HG02981 (cell line): ENCODE measurements around the gene HSPA2.

ENCODE experiments used
- ATAC-seq: cut with Tn5 transposase; IDR thresholded peaks from one replicate; pipeline ENCODE4 v1.9.1; 2021; ENCODE audit warnings: mild to moderate bottlenecking, moderate library complexity; ENCODE audit not compliant: unreplicated experiment

Gene HSPA2

GRCh38 chr14:64540208-64541202 is at the start of gene HSPA2:
Gene HSPA2, plus strand, starts transcription at chr14:64540741. Its CDS starts 109 bp downstream, at chr14:64540850.
- ATAC-seq: peak; percentile 95

DNA sequence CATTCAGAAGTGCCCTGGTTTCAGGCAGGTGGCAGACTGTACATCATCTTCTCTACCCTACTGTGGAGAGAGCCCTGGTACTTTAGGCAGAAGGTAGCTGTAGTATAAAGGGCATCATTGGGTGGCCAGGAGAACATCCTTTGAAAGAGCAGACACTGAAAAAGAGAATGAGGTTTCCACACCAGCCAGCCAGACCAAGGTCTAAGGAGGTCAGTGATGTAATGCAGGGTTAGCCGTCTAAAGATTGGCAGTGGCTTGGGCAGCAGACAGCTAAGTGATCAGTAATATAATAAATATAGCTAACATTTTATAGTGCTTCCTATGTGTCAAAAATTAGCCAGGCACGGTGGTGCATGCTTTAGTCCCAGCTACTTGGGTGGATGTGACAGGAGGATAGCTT is 48.9 kb upstream of the HSPA2 start:
- no peak for ATAC-seq

- ATAC-seq: no peak
Observed at GRCh38 chr14:64493455-64493854, 47.1 kb upstream of the HSPA2 start.

DNA sequence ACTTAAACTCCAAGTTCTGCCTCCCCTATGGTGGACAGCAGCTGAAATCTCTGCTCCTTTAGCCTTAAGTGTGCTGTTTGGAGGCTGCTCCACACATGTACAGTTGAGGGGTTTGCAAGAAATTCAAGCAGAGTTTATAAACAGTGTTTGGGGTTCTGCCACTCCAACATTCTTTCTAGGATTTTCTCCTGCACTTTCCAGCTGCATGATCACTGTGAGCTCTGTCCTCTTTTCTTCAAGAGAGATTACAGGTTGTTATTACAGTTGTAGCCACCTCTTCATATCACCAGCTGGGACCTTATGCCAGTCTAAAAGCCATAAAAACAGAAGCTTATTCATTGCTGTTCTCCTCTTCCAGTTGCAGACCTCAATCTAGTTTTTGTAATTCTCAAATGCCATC is 45.3 kb upstream of the HSPA2 start:
- ATAC-seq: no peak

DNA sequence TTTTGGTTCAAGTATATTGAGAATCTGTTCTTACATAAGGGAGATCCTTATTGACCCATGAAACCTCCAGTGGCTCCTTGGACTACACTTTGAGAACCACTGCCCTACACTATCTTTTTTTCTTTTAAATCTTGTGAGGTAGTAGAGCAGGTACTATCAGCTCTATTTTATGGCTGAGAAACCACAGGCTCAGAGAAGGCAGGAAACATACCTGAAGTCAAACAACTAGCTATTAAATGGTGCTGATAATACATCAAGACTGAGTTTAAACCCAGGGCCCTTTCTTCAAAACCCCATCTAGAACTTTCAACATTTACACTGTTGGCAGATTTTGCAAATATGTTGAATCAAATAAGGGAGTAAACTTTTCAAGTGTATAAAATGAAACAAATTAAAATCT is 43.8 kb upstream of the HSPA2 start:
- ATAC-seq: no peak

DNA sequence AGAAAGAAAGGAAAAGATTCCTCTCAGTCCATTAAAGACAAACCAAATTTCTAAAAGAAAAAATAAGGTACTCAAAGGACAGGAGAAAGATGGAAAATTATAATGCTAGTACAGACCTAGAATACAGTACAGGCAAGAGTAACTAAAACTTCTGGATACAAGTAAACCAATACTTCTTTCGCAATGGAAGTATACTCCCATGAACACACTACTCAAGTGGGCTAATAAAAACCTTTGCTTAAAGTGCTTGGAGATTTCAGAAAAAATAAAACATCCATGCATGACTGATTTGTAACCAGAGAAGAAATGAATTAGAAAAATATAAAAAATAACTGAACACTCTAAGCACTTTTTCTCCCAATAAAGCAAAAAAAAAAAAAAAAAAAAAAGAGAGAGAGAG is 40.5 kb upstream of the HSPA2 start:
- no peak for ATAC-seq

GRCh38 chr14:64501411-64502171 is 39.0 kb upstream of the HSPA2 start:
- no peak for ATAC-seq

GRCh38 chr14:64502456-64502855 is 38.1 kb upstream of the HSPA2 start:
- no peak for ATAC-seq

GRCh38 chr14:64502887-64503433 is 37.6 kb upstream of the HSPA2 start:
- ATAC-seq: no peak

DNA sequence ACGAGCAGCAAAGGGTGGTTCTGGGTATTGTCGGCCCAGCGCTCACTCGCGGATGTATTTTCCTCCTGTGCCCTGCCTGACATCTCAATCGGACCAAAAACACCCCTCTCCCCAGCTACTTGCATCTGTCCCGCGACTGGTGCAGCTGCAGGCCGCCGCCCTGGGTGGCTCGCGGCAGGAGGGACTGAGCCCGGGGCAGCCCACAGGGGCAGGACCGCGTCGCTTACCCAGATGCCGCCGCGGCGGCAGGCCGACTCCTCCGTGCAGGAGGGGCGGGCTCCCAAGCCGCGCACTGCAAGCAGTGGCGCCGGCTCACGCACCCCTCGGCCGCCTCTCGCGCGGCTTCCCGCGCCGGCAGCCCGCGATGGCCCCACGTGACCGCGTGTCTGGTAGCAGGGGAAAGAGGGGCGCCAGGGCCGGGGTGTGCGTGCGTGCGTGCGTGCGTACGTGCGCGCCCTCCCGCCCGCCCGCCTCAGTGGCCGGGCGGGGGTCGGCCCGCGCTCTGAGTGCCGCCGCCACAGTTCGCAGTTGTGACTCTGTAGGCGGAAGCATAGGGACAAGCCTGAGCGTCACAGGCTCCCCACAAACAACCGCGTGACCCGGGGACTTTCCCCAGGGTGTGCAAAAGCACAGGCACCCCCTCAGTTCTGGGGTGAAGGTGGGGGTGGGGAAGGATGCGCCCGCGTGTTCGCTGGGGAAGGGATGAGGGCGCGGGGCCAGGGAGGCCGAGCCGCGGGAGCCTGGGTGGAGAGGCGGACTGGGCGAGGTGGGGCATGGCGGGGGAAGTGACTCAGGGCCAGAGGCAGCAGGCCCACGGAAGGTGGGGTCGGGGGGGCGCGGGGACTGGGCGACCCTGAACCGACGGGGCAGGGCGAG is 36.9 kb upstream of the HSPA2 start, which contains the start of gene ZBTB25:
ZBTB25 (minus strand) TSS at position 405 of the 876 bp plus-strand sequence. CDS start 13,305 bp downstream, outside the sequence.
- peak; percentile 53 for ATAC-seq

DNA sequence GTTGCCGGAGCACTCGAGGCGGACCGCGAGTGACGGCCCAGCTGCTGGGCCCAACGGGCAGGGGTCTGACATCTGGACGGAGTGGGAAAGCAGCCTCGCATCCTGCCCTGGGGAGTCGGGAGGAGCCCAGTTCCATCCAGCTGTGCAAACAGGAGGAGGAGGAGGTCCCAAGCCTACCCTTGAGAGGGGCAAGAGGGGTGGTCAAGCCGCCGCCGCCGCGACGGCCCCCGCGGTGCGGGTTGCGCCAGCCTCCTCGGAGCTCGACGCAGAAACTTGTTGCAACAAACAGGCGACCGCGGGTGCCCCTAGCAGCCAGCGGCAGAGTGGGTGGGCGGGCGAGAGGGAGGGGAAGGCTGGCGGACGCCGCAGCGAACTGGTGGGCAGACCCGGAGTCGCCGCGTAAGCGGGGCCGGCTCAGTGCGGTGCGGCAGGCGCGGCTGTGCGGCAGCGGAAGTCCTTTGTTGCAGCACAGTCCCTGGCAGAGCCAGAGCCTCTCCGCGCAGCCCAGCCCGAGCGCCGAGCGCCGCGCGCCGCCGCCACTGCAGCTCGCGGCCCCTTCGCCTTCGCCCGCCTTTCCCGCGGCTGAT is 36.1 kb upstream of the HSPA2 start, which contains the start of gene ZBTB1:
ZBTB1 (plus strand) TSS at position 461 of the 587 bp plus-strand sequence. CDS start 16,735 bp downstream, outside the sequence.
- ATAC-seq: peak; percentile 18

GRCh38 chr14:64504897-64505794 is 35.4 kb upstream of the HSPA2 start:
- peak; percentile 21 for ATAC-seq

- ATAC-seq: no peak
Observed at GRCh38 chr14:64506721-64507120, 33.8 kb upstream of the HSPA2 start.

DNA sequence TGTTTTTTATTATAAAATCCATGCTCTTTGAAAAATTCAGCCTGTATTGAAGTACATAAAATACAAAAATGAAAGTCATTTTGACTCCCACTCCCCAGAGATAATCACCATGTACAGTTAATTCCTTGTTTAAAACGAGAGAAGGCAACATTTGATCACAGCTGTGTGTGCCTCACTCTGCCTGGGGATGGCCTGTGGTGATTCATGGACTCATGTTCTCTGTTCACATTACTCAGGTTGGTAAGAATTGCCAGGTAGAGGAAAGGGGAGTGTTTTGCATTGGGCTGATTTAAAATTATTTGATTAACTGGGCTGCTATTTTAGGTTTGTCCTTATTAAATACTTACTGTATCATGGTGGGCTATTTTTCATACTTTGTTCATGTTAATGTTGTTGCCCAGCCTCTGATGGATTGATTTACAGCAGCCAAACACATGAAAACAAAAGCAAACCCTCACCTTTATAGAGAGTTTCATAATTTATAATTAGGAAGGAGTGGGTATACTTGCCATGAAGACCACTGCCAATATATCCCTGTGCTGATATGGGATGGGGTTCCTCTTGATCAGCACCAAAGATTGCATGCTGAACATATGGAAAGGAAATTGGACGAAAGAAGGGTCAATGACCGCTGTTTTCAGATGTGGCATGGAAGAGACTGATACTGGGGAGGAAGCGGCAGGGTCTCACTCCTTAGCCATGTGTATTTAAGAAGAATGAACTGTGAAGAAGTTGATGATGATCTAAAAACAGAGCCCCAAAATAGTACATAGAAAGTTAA is 33.0 kb upstream of the HSPA2 start:
- ATAC-seq: no peak

DNA sequence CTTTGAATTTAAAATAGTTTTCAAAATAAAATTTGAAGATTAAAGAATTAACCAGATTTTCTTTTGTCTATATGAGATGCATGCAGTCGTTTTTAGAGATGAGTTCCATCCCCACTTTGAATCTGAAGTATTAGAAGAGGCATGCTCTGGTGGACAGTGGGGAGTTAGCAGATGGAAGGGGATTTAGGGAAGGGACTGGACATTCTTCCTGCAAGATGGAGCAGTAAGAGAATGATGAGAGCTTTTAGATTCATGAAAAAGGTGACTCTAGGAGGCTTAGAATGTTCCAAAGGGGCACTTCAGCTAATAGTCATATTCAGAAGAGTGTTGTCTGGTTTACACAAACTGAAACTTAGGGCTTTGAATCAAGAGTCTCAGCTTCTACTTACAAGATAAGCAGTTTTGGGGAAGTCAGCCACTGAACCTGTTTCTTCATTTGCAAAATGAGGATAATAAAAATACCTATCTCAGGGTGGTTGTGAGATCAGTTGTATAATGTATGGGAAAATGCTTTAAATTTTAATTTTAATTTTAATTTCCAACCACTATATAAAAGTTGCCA is 32.2 kb upstream of the HSPA2 start:
- no peak for ATAC-seq

- no peak for ATAC-seq
Observed at GRCh38 chr14:64509036-64509435, 31.5 kb upstream of the HSPA2 start.

GRCh38 chr14:64510825-64511671 is 29.5 kb upstream of the HSPA2 start:
- no peak for ATAC-seq
